ENCODE results near the gene EIF3J.

- no peak for TF ChIP-seq USF2 (IDR thresholded peaks at IDR 0.05)
- no peak for TF ChIP-seq RNF2 (IDR thresholded peaks at IDR 0.05; ENCODE audit: borderline replicate concordance, low read depth)
- TF ChIP-seq CTCF (IDR thresholded peaks at IDR 0.05): no peak
- no peak for TF ChIP-seq HMGXB4 (CRISPR knock-in tag; IDR thresholded peaks at IDR 0.05; ENCODE audit: borderline replicate concordance)
These were observed 36.4 kb upstream of the EIF3J start for GRCh38 chr15:44500555-44500954.

Data from A549 (cell line).